Skin epidermis (tissue), 12 donors: ENCODE results near the gene TRIM5.
A peak's percentile ranks its signal among the peaks of the same experiment; 100 is the strongest.
"Not testable (repeated sequence)": the region's sequence is repeated elsewhere in the genome, so short reads cannot be mapped to it uniquely, and the experiment has no call there.

ENCODE experiments used
- H3K27ac ChIP-seq, 21 experiments: fragments of 200-600 bp; sonication (generic) in 11 of 21; one replicate each; pipeline ENCODE4 v1.5.0; 2020; ENCODE audit warnings: mild to moderate bottlenecking in 3 of 21, inconsistent platforms in 2 of 21, moderate library complexity in 2 of 21
- H3K4me3 ChIP-seq, 7 experiments: fragments of 200-600 bp; sonication (generic) in 2 of 7; one replicate each; pipeline ENCODE4 v1.5.0; 2020; ENCODE audit warnings: inconsistent platforms in 2 of 7, mild to moderate bottlenecking in 2 of 7, moderate library complexity in 1 of 7

TRIM5 gene

DNA sequence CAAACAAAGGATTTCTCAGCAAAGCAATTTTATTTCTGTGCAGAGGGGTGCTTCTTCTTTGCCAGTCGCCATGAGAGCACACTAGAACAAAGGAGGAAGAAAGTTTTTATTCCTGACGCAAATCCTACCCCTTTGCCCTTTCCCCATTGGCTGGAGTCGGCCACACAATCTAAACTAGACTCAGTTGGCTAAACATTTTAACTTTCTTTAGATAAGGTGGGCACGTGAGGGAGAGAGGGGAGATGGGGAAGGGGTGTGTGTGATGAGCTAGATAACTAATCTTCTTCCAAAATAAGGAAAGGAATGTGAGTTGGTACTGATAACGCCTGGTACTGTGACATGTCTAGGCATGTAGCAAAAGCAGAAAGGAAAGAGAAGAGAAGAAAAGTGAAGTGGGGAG lies 5.3 kb upstream of the TRIM5 start:
- Histone ChIP-seq H3K4me3 (peak overlapping the region; percentile 26 to 53 (median 45)), H3K27ac (peak overlapping the region; percentile 53 to 99 (median 85))

GRCh38 chr11:5689551-5689983 lies 4.7 kb upstream of the TRIM5 start, which contains the start of gene TRIM22:
TSS of gene TRIM22 (plus strand) at chr11:5689790. CDS start at chr11:5696233, 6,443 bp downstream.
- peak within 1 kb of the TSS; percentile 26 to 53 (median 45) for H3K4me3 ChIP-seq
- H3K27ac ChIP-seq, result peak within 1 kb of the TSS; percentile 53 to 99 (median 85)

DNA sequence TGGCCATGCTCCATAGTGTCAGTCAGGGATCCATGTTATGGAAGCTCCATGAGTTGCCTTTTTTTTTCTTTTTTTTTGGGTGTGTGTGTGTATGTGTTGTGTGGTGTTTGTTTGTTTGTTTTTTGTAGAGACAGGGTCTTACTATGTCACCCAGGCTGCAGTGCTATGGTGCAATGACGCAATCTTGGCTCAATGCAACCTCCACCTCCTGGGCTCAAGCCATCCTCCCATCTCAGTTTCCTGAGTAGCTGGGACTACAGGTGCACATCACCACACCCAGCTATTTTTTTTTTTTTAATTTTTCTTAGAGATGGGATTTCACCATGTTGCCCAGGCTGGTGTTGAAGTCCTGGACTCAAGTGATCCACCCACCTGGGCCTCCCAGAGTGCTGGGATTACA lies 3.6 kb upstream of the TRIM5 start:
- H3K4me3 ChIP-seq, result no peak overlapping the region
- peak overlapping the region in 18 of 21 experiments; percentile 53 to 99 (median 88) for H3K27ac ChIP-seq

GRCh38 chr11:5686426-5686825 lies 1.6 kb upstream of the TRIM5 start:
- Histone ChIP-seq H3K4me3 (no peak overlapping the region), H3K27ac (no peak overlapping the region)

- peak overlapping the region; percentile 21 to 49 (median 41) for H3K4me3 ChIP-seq
- peak overlapping the region; percentile 46 to 92 (median 87) for H3K27ac ChIP-seq
These were observed 733 bp downstream of the TRIM5 start for GRCh38 chr11:5684036-5684645.

- H3K4me3 ChIP-seq, result peak overlapping the region; percentile 21 to 49 (median 41)
- peak overlapping the region in 15 of 21 experiments; percentile 74 to 92 (median 89) for H3K27ac ChIP-seq
These were observed 1.3 kb downstream of the TRIM5 start for GRCh38 chr11:5683620-5684019.

GRCh38 chr11:5682890-5683441 lies 1.9 kb downstream of the TRIM5 start:
- not testable (repeated sequence) for H3K27ac ChIP-seq

GRCh38 chr11:5679811-5680210 lies 5.1 kb downstream of the TRIM5 start:
- Histone ChIP-seq H3K4me3 (no peak overlapping the region), H3K27ac (no peak overlapping the region)

More at GRCh38 chr11:5682890-5683441, 1.9 kb downstream of the TRIM5 start:
- not testable (repeated sequence) for H3K4me3 ChIP-seq

DNA sequence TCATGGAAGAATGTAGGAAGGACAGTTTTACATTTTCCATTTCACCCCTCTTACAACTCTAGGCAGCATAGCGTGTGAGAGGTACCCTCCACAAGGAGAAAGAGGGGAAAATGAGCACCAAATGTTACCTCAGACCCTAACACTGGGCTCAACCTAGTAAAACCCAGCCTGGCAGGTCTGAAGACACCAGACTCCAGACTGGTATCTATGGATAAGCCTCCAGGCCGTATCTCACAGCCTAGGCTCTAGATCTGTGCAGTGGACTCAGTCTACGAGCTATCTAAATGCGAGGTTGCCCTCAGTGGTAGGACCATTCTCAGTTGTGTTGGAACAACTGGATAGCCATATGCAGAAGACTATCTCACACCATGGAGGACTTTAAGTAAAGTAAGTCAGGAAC lies 10.5 kb downstream of the TRIM5 start:
- Histone ChIP-seq H3K4me3 (no peak overlapping the region), H3K27ac (no peak overlapping the region)

DNA sequence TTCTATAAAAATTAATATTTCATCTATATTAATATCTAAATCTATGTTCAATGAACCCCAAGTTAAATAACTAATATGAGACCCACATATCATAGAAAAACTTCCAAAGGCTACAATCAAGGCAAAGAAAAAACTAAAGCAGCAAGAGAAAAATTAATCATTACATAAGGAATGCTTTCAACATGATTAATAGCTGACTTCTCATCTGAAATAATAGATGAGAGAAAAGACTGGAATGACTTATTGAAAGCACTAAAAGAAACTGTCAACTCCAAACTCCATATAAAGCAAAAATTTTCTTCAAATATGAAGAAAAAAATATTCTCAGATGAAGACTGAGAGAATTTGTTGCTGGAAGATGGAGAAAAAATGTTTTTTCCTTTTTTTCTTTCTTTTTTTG lies 13.0 kb downstream of the TRIM5 start:
- Histone ChIP-seq H3K4me3 (no peak overlapping the region), H3K27ac (no peak overlapping the region)

- no peak overlapping the region for H3K27ac ChIP-seq
- H3K4me3 ChIP-seq, result no peak overlapping the region
These were observed 18.5 kb downstream of the TRIM5 start for GRCh38 chr11:5666402-5666793.

DNA sequence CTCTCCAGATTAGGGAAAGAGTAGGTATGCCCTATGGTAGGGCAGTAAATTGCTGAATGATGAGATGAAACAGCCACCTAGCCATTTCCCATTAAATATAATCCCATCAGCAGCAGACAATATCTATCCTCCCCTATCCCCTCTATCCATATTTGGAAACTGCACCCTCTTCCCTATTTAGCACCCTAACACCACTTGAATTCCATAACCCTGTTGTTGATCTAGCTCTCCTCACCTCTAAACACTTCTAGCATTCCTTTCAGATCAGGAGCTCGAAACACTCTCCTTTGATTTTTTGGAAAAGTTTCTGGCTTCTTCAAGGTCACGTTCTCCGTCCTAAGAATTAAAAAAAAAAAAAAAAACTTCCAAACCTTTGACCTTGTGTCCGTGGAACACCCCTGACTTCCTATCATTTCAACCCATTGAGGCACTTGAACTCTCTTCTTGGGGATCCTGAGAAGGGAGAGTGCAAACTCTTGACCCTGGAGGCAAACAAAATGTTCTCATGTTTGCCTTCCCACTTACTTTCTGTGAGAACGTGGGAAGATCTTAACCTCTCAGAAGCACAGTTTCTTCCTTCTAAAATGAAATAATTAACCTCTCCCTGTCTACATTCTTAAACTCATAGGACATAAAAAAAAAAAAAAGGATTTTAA lies 19.0 kb downstream of the TRIM5 start:
- no peak overlapping the region for H3K4me3 ChIP-seq
- H3K27ac ChIP-seq, result no peak overlapping the region

DNA sequence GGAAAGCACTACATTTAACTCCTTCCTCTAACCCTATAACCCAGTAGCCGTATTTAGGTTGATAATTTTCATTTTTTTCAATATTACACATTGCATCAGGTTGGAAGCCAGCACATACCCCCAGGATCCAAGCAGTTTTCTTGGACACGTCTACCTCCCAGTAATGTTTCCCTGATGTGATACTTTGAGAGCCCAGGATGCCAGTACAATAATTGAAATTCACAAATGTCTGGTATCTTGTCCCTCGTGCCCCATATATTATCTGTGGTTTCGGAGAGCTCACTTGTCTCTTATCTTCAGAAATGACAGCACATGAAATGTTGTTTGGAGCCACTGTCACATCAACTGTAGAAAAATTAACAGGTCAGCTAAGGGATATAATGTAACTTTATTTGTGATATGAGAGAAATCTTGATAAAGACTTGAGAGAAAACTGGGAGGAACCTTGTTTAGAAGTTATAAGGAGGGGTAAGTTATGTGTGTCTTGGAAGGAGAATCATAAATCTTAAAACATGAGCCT lies 19.8 kb downstream of the TRIM5 start:
- no peak overlapping the region for H3K27ac ChIP-seq
- no peak overlapping the region for H3K4me3 ChIP-seq

DNA sequence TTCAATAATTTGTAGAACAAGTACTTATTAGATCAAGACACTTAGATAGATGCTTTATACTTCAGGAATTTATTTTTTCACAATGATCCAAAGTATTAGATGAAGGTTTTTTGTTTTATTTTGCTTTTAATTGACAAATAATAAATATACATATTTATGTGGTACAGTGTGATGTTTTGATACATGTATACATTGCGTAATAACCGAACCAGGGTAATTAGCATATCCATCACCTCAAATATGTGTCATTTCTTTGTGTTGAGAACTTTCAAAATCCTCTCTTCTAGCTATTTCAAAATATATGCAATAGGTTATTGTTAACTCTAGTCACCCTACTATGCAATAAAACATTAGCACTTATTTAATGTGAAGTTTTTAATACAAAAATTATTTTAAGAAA lies 21.4 kb downstream of the TRIM5 start:
- Histone ChIP-seq H3K27ac (no peak overlapping the region), H3K4me3 (no peak overlapping the region)

GRCh38 chr11:5658318-5658717 lies 26.6 kb downstream of the TRIM5 start:
- H3K4me3 ChIP-seq, result no peak overlapping the region
- H3K27ac ChIP-seq, result no peak overlapping the region

- not testable (repeated sequence) for H3K4me3 ChIP-seq, H3K27ac ChIP-seq
These were observed 27.9 kb downstream of the TRIM5 start for GRCh38 chr11:5656956-5657355.

DNA sequence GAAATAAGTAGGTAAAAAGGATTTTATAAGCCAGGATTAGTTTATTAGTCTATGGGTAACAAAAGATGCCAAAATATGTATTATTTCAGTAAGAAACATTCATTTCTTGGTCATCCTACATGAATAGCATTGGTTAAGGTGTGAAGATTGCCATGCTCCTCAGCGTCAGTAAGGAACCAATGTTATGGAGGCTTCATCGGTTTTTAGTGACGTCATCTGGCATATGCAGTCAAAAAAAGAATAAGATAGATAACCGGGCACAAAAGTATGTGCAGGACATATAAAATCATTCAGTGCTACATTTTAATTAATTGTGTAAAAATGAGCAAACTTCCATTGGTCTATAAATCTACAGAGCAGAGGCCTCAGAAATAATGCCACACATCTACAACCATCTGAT lies 29.4 kb downstream of the TRIM5 start:
- no peak overlapping the region for H3K27ac ChIP-seq
- H3K4me3 ChIP-seq, result no peak overlapping the region

DNA sequence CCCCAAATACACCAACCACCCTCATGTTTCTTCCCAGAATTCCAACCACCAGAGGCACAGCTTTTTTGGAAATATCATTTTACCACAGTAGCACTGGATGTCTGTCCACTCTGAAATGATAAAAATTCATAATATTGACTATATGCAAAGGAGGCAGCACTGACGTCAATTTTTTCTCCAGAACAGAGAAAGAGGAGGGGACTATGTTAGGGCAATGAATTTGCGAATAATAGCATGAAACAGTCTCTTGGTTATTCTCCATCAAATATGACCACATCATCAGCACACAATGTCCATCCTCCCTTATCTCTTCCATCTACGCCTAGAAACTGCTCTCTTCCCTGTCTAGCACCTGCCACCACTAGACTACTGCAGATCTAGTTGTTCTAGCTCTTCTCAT lies 38.7 kb downstream of the TRIM5 start:
- H3K4me3 ChIP-seq, result no peak overlapping the region
- no peak overlapping the region for H3K27ac ChIP-seq

DNA sequence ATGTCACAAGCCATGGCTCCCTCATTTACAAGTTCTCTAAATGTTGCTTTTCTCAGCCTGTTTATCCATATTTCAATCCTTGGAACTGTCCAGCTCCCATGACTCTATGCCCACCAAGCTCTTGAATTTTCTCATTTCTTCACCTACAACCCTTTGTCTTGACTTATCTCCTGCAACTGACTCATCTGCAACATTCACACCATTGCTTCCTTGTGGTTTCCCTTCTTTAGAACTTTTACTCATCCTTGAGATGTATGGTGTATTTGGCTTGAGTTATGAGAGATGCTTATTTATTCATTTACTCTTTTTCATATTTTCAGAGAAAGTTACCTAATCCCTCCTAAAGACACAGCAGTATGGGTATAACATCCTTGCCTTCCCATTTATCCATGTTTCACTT lies 41.3 kb downstream of the TRIM5 start:
- no peak overlapping the region for H3K27ac ChIP-seq

GRCh38 chr11:5639953-5640352 lies 44.9 kb downstream of the TRIM5 start:
- Histone ChIP-seq H3K4me3 (no peak overlapping the region), H3K27ac (no peak overlapping the region)

More for the DNA sequence above, 41.3 kb downstream of the TRIM5 start:
- H3K4me3 ChIP-seq, result no peak overlapping the region
